ENCODE measurements around the gene XXYLT1.
"Not testable (repeated sequence)": the region's sequence is repeated elsewhere in the genome, so short reads cannot be mapped to it uniquely, and the experiment has no call there.

Gene XXYLT1

DNA sequence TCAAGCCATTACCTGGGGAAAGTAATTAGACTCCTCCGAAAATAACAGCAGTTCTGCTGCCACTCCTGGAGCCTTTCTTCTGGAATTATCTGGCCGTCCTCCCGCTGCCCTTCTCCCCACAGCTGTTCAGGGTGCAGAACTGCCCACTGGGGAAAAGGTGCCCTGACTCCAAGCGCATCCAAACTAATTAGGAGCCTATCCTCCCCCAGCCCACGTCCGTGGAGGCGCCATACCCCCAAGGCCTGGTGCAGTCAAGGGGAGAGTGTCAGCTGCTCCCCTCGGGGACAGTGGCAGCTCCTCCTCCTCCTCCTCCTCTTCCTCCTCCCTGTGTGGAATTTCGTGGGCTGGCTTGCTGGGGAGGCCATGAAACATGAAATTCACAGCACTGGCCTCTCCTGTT is 177.2 kb downstream of the XXYLT1 start:
- no peak for DNase-seq

DNA sequence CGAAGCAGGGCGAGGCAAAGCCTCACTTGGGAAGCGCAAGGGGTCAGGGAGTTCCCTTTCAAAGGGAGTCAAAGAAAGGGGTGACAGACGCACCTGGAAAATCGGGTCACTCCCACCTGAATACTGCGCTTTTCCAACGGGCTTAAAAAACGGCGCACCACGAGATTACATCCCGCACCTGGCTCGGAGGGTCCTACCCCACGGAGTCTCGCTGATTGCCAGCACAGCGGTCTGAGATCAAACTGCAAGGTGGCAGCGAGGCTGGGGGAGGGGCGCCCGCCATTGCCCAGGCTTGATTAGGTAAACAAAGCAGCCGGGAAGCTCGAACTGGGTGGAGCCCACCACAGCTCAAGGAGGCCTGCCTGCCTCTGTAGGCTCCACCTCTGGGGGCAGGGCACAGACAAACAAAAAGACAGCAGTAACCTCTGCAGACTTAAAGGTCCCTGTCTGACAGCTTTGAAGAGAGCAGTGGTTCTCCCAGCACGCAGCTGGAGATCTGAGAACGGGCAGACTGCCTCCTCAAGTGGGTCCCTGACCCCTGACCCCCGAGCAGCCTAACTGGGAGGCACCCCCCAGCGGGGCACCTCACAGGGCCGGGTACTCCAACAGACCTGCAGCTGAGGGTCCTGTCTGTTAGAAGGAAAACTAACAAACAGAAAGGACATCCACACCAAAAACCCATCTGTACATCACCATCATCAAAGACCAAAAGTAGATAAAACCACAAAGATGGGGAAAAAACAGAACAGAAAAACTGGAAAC is 182.9 kb downstream of the XXYLT1 start:
- not testable (repeated sequence) for DNase-seq

DNA sequence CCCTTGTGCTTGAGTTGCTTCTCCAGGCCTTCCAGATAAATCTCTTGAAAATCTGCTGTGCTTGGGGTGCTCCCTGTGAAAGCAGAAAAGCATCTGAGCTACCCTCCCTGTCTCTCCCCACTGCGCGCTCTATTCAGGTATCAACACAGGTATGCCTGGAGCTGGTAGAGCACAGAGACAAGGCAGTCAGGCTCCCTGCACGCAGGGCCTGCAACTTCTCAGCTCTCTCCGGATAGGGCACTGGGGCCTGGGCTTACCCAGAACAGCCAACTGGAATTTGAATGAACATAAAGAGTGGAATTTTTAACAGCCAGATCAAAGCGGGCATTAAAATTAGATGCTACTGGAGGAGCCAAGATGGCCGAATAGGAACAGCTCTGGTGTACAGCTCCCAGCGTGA is 183.6 kb downstream of the XXYLT1 start:
- no peak for DNase-seq

DNA sequence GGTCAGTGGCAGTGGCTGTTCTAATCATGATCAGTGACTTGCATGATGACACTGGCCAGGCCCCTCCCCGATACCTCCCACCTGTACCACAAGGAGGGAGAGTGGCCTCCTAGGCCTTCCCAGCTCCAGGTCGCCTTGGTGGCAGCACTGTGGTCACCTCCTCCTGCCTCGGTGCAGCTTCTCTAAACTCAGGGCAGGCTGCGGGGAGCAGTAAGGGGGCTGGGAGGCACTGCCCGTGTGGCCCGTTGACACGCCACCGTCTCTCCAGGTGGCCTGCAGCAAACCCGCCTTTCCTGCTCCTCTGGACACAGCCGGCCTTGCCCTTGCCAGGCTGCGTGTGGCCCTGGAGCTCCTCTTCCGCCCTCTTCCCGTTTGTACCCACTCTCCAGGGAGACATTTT is 184.1 kb downstream of the XXYLT1 start:
- no peak for DNase-seq

DNA sequence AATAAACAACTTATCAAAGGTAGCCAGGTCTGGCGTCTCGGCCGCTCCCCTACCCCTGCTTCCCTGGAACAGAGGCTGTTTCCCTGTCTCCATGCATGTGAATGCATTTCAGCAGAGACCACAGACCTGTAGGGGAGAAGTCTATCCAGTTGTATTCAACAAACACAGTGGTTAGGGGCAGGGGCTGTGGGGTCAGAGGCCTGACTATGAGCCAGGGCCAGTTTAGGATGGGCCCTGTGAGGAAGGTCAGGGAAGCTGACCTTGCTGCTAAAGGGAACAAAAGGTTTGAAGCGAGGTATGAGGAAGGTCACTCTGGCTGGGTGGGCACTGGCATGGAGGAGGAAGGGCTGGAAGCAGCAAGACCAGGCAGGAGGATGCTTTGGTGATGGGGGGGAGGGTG is 184.6 kb downstream of the XXYLT1 start:
- no peak for DNase-seq

DNA sequence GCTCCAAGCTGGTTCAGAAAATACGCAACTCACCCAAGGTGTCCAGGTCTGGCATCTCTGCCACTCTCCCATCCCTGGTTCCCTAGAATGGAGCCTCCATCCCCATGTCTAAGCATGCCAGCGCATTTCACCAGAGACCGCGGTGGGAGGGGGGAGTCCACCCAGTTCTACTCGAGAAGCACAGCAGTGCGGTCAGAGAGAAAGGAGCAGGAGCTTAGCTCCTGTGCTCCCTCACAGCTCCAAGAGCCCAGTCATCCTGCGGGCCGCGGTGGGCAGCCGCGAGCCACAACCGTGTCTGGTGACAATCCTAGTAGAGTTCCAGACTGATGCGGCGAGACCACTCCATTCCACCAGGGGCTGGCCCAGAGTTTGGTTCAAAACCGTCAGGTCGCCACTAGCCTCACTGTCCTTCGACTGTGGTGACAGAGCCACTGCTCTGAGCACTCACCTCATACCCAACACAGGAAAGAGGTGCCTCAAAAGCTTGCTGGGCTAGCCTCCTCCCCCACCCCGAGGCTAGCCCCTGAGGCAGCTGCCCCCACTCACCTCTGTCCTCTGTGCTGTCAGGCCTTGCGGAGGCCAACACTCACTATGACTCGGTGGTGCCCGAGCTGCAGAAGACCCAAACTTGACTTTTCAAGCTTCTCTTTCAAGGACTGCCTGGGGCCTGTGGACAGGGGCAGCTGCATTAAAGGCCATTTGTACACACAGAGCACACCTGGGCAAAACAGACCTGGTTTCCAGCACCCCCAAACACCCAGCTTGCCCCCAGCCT is 185.4 kb downstream of the XXYLT1 start:
- no peak for DNase-seq

DNA sequence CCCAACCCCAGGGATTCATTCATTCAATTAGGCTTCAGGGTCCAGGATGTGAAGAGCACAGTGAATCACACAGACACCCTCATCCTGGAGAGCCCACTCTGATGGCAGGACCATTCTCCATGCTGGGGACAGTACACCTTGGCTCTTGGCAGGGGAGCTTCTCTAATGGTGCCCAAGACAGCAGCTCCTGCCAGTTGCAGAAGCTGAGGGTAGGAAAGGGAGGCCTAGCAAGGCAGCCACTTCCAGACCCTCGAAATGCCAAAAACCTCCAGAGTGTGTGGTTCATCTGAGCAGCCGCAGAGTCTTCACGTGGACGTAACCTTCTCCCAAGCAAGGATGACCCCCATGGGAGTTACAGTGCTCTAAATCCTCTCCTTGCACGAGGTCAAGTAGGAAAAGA is 186.2 kb downstream of the XXYLT1 start:
- no peak for DNase-seq

DNA sequence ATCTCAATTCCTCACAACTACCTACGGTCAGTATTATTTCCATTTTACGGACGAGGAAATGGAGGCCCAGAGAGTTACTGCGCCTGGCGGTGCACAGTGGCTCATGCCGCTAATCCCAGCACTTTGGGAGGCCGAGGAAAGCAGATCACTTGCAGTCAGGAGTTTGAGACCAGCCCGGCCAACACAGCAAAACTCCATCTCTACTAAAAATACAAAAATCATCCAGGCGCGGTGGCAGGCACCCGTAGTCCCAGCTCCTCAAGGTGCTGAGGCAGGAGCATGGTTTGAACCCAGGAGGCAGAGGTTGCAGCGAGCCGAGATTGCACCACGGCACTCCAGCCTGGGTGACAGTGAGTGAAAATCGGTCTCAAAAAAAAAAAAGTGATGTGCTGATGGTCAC is 187.3 kb downstream of the XXYLT1 start:
- no peak for DNase-seq

DNA sequence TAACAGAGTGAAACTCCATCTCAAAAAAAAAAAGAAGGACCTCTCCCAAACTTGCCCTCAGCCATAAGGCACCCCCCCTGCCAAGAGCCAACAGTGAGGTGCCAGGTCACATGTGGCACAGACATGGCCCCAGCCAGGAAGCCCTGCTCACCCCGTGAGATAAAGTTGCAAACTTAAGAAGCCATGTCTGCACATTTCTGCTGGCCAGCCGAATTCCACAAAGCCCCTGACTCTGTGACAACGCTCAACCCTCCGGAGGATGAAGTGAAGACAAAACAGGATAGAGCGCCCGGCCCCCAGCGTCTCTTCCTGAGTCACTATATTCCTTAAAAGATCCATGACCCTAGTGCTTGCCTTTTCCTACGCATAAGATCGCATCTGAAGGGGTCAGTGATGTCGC is 188.1 kb downstream of the XXYLT1 start:
- DNase-seq: no peak

DNA sequence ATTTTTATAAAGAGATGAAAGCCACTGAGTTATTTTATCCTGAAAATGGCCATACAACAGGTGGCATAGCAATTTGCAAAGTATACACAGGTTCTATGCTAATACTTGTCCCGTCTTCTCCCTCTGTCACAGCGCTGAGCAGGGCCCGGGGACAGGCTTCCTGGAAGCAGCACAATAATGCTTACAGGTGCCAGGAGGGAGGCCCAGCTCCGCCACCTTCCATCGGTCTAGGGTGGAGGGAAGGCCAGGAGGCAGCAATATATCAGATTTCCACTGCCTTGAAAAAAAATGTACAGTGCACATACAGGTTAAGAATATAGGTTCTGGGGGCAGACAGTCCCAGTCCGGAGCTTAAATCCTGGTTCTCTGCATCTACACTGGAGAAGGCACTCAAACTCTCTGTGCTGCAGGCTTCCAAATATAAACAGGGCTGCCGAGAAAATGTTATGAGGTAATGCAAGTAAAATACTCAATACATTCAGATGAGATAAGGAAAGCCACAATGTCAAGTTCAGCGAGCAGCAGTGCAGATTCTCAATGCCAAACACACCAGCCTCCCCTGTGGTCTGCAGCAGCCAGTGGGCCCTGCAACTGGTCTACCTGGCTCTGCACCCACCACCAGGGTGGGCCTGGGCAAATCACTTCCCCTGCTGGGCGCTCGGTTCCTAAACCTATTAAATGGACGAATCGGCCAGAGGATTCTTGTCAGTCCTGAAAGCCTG is 189.6 kb downstream of the XXYLT1 start:
- DNase-seq: no peak

DNA sequence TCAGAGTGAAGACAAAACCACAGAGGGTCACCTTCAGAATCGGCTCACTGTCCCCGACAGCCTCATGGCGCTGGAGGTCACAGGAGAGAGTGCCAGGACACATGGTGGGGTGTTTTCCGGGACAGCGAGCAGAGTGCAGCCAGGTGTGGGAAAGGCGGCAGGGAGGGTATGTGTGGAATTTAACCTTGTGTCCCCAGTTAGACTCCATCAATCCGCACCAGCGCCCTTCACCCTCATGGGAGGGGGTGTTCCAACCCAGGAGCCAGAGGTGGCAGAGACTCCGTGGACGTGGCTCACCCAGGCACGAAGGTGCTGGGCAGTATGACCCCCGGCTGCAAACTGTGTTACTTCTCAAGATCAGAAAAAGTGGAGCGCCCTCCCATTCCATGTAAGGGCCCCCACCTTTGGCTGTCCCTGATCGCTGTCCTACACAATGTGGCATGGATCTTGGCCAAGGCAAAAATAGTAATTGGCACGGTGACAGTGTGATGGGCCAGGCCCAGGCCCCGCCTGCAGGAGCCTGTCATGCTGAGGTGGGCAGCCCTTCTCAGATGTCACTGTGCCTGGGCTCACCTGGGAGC is 190.3 kb downstream of the XXYLT1 start:
- DNase-seq: no peak

DNA sequence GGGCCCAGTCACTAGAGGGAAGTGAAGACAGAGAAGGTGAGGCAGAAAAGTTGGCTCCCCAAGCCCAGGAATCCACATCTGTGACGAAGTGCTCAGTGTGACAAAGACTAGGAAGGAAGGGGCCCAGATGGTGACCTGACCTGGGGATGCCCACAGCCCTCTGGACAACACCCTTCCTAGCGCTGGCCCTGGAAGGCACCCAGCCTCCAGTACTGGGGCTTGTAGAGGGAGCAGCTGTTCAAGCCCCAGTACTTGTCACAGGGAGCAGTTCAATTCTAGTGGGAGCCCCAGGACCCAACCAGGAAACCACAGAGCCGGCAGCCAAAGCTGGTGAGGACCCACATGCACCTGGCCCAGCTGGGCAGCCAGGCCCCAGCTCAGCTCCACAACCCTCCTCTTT is 190.8 kb downstream of the XXYLT1 start:
- DNase-seq: no peak

DNA sequence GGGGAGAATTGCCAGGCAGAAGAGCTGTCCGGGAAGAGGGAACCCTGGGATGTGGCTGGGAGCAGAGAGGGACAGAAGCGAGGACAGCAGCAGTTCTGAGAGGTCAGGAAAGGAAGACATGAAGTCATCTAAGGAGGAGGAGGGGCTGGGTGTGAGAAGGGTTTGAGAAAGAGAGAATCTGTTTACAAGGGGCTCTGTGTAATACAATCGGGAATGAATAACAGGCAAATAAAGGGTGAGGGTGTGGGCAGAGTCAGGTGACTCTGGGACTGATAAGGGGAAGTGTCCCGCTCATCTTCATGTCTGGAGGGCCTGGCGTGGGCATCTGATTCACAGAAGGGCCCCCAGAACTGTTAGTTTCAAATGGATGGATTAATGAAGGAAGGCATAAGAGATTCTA is 191.3 kb downstream of the XXYLT1 start:
- no peak for DNase-seq

DNA sequence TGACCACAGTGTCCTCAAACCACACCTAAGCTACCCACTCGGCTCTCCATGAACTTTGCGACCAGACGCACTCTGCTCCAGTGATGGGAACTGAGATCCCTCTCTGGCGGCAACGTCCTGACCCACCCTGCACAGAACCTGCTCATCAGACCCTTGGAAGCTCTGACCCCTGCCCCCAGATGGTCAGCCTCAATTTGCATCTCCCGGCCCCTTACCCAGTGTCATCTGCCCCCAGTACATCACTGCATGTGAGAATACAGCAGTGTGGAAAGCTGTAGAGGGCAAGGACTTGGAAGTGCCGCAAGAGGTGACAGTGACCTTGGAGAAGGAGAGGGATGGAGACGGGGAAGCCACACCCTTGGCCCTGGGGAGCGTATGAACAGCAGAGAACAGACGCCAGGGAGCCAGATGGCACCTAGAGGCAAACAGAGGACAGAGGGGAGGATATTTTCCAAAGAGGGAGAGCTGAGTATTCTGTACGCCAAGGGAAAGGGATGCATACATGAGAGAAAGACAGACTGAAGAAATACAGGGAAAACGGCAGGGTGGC is 192.0 kb downstream of the XXYLT1 start:
- DNase-seq: no peak

DNA sequence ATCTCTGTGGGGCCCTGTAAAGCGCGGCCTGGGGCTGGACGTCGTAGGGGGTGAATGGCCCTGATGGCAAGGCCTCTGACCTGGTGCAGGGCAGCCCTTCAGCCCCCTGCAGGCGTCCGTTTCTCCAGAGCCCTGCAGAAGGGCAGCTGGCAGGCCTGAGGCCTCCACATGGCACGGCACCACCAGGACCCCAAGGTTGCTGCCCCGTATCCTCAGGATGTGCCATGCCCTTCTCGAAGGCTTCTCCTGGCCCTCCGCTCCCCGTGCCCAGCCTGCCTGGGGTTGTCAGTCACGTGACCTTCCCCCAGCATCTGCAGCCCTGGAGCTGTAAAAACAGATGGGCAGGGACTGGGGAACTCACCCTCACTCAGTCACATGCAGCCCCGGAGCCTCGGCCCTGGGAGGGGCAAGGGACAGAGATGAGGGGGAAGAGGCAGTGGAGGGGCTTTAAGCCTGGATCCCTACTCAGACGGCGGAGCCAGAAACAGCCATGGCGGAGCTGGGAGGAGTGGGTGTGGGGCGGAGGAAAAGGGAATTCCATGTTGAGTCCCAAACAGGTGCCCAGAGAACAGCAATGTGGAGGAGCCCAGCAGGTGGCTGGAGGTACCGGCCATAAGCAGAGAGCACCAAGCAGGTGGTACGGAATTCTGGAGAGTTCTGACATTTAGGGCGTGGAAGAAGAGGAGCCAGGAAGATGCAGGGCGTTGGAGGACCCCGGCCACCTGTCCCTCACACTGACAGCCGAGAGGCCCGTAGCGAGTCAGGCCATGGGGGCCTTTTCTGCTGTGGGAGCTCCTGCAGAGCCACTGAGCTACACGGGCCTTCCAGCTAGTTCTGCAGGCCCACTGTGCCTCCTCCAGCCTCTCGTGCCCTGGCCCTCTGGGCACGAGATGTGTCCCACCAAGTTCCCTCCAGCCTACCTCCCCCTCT is 193.1 kb downstream of the XXYLT1 start:
- no peak for DNase-seq

DNA sequence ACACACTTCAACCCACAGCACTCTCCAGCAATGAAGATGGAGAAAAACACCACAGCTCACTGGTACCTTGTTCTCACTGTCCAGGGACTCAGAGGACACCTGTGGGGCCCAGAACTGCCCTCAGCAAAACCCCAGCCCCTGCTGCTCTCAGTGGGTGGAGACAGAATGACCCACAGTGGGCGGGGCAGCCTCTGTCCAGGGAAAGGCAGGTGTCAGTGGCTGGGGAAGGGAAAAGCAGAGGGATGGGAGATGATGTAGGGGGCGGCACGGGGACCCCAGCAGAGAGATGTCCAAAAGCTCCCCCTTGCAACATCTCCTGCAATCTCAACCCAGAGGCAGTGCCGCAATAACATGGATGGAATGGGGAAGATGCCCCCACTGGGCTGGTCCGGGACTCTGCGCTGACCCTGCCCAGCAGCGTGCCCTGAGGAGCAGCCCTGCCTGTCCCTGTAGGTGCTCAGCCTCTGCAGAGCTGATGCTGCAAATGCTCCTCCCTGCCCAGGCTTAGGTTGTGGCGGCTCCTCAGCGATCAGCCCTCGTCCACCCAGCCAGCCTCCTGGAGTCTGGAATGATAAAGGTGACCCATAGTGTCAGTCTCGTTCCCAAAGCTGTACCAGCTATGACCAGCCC is 193.9 kb downstream of the XXYLT1 start:
- DNase-seq: no peak

DNA sequence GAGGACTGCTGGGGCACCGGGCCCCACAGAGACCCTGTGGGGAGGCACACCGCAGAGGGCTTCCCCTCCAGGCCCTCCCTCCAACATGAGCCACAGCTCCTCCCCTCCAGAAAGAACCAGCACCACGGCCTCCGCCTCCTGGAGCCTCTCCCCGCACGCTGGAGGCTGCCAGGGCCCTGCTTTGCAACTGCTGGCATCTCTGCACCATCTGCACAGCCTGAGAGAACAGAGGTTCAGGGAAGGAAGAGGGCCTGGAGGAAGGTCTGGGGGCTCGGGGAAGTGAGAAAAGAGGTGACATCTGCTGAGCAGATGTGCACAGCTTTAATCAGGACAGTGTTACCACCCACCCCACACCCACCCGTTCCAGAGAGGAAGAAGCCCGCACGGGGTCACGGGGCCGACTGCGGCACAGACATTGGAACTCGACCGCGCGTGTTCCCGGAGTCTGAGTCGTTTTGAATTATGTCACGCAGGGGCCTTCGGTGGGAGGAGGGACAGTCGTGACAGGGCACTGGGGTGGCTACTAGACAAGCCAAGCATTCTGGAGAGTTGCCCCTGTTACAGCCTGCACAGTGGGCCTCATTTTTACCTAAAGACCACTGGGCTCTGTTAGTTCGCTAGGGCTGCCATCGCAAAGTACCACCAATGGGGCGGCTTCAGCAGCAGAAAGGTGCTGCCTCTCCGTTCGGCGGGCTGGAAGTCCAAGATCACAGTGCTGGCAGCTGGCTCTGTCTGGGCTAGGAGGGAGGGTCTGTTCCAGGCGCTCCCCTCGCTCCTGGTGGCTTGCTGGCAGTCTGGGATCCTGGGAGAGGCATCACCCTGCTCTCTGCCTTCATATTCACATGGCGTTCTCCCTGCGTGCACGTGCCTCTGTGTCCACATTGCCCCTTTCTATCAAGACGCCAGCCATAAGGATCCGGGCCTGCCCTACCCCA is 194.8 kb downstream of the XXYLT1 start:
- DNase-seq: no peak

DNA sequence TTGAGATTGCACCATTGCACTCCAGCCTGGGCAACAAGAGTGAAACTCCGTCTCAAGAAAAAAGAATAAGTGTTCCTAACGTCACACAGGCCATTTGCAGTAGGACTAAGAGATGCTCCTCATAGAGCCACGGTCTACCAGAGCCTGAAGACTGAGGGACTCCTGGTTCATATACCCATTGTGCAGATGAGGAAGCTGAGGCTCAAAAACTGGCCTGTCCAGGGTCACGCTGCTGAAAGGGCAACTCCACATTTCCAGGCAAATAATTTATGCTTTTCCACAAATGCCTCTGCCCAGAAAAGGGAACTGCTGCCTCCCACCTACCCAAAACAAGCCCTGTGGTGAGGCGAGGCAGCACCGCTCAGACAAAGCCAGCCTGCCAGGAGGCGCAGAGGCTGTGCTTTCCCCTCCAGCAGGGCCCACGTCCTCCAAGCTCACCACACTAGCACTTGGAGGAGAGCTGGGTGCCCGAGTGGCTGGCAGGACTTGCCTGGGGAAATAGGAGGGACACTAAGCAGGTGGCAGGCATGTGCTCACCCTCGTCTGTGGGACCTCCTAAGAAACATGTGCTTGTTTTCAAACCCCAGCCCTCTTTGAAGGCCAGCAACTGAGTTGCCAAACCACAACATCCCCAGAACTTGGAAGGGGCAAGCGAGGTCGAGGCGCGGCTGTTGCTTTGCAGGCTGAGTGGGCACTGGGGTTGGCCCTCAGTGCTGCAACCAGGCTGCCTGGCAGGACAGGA is 195.6 kb downstream of the XXYLT1 start:
- no peak for DNase-seq

Measured in activated CD4-positive, alpha-beta T cell treated with anti-CD3 and anti-CD28 coated beads, Interleukin-2, amount 50 U/mL, for 4 hours (primary cell).